ENCODE results near the gene CYP26B1.

- TF ChIP-seq CTCF (IDR thresholded peaks at IDR 0.05) (no peak), NR3C1 (CRISPR knock-in tag; conservative IDR thresholded peaks at IDR 0.05; ENCODE audit: low read depth) (no peak), SP1 (CRISPR knock-in tag; conservative IDR thresholded peaks at IDR 0.05) (no peak), PRDM15 (CRISPR knock-in tag; IDR thresholded peaks at IDR 0.05) (no peak), ZNF423 (CRISPR knock-in tag; IDR thresholded peaks at IDR 0.05) (no peak), JUN (CRISPR knock-in tag; IDR thresholded peaks at IDR 0.05) (no peak), EMX1 (CRISPR knock-in tag; IDR thresholded peaks at IDR 0.05) (no peak), ATF1 (CRISPR knock-in tag; IDR thresholded peaks at IDR 0.05) (no peak), HMGXB4 (CRISPR knock-in tag; IDR thresholded peaks at IDR 0.05) (no peak), ATF3 (CRISPR knock-in tag; conservative IDR thresholded peaks at IDR 0.05) (no peak)
Measured at GRCh38 chr2:72117029-72117428, 30.6 kb downstream of the CYP26B1 start.

All from WTC11 (cell line).